ENCODE data around the gene MAU2.

GRCh38 chr19:19349365-19349764 is 28.7 kb downstream of the MAU2 start:
- TF ChIP-seq CTCF (conservative IDR thresholded peaks at IDR 0.05; ENCODE audit: low read length) (no peak), EZH2phosphoT487 (IDR thresholded peaks at IDR 0.05; ENCODE audit: borderline replicate concordance) (no peak)

Measured in Loucy (cell line).